MM.1S (cell line): Measurements from ENCODE around the gene PDIA6.

Experiments
- CTCF ChIP-seq: fragments of 300-600 bp; sonication (generic); IDR thresholded peaks from 2 replicates; pipeline ENCODE4 v1.5.1; 2016; ENCODE audit warnings: antibody characterized with exemption, low read length, mixed read lengths
- EZH2 ChIP-seq: fragments of 300-600 bp; sonication (generic); optimal IDR thresholded peaks from 2 replicates; pipeline ENCODE3; 2017; ENCODE audit warnings: low read depth, mild to moderate bottlenecking, antibody characterized with exemption, low read length, mixed read lengths

GRCh38 chr2:10814142-10814541 is 1.6 kb upstream of the PDIA6 start:
- TF ChIP-seq CTCF, result no peak
- TF ChIP-seq EZH2, result no peak
